Thoracic aorta (tissue), 2 donors: ENCODE measurements around the gene STARD9. TPM values are rescaled to one million over a fixed set of nuclear protein-coding genes. Genes with fewer than 3 reads are reported as not detected.

ENCODE experiments used
- ATAC-seq: fragments of 150-250 bp; one replicate; pipeline ENCODE4 v1.8.0; 2017; ENCODE audit warnings: low read depth; ENCODE audit not compliant: insufficient number of reproducible peaks, low FRiP score
- DNase-seq: peaks from one replicate; pipeline ENCODE4 v3.0.0-alpha.2; 2020; ENCODE audit warnings: low spot score
- H3K27ac ChIP-seq, 2 donors: fragments of 200-600 bp; sonication (generic); 1 replicate in 1 of 2; 2 replicates in 1 of 2; pipeline ENCODE4 v1.5.1; 2016; ENCODE audit warnings: mild to moderate bottlenecking in 2 of 2, moderate library complexity in 2 of 2
- H3K27me3 ChIP-seq: fragments of 200-600 bp; sonication (generic); replicated peaks from 2 replicates; pipeline ENCODE4 v1.6.0; 2016; ENCODE audit warnings: mild to moderate bottlenecking; ENCODE audit not compliant: insufficient read depth
- H3K36me3 ChIP-seq: fragments of 200-600 bp; sonication (generic); one replicate; pipeline ENCODE4 v1.5.1; 2016
- H3K4me1 ChIP-seq, 2 donors: fragments of 200-600 bp; sonication (generic); 1 replicate in 1 of 2; 2 replicates in 1 of 2; pipeline versions ENCODE4 v1.5.1 to v1.6.0; 2016; ENCODE audit warnings: low read depth in 2 of 2, mild to moderate bottlenecking in 1 of 2; ENCODE audit not compliant: control insufficient read depth in 1 of 2
- H3K4me3 ChIP-seq: fragments of 200-600 bp; sonication (generic); 2 replicates; pipeline ENCODE4 v1.5.1; 2016; ENCODE audit warnings: mild to moderate bottlenecking
- H3K9me3 ChIP-seq: fragments of 200-600 bp; sonication (generic); 2 replicates; pipeline ENCODE4 v1.5.1; 2016
- CTCF ChIP-seq: fragments of 200-600 bp; sonication (generic); IDR thresholded peaks from one replicate; pipeline ENCODE4 v1.5.1; 2019; ENCODE audit warnings: antibody characterized with exemption
- total RNA-seq, 2 donors: library from RNA; depleted of rRNA; stranded (reverse); fragments of >200 nt; gene quantifications; one replicate each; pipeline versions ENCODE4 v1.1.0 to v1.2.3, GENCODE V29; 2016

Gene STARD9
- total RNA-seq, 2 donors from 2014 or later: 59.8 to 67.8 TPM

- Histone ChIP-seq H3K4me3 (no peak overlapping the region), H3K27ac (no peak overlapping the region), H3K36me3 (peaks cover 31% of the 10 kb centered on the region), H3K9me3 (no peaks in the 10 kb centered on the region), H3K4me1 (peaks cover 3 to 16% of the 10 kb centered on the region in 2 donors), H3K27me3 (no peaks in the 10 kb centered on the region)
- DNase-seq (no peak), ATAC-seq (no peak)
- no peak for TF ChIP-seq CTCF
Observed at GRCh38 chr15:42691770-42692169, 116.4 kb downstream of the STARD9 start.

GRCh38 chr15:42692536-42692935 is 117.1 kb downstream of the STARD9 start:
- Histone ChIP-seq H3K4me3 (no peak overlapping the region), H3K36me3 (peaks cover 25% of the 10 kb centered on the region), H3K27ac (no peak overlapping the region), H3K9me3 (no peaks in the 10 kb centered on the region), H3K4me1 (peaks cover 3 to 16% of the 10 kb centered on the region in 2 donors), H3K27me3 (no peaks in the 10 kb centered on the region)
- DNase-seq (no peak), ATAC-seq (no peak)
- TF ChIP-seq CTCF: no peak

- Histone ChIP-seq H3K27ac (no peak overlapping the region), H3K9me3 (no peaks in the 10 kb centered on the region), H3K27me3 (no peaks in the 10 kb centered on the region), H3K4me1 (peaks cover 3 to 16% of the 10 kb centered on the region in 2 donors), H3K36me3 (peaks cover 29% of the 10 kb centered on the region), H3K4me3 (no peak overlapping the region)
- ATAC-seq (no peak), DNase-seq (no peak)
- no peak for TF ChIP-seq CTCF
Observed at GRCh38 chr15:42692997-42693396, 117.6 kb downstream of the STARD9 start.

- DNase-seq: no peak
- ATAC-seq: no peak
- no peak for TF ChIP-seq CTCF
- H3K27me3 ChIP-seq: no peaks in the 10 kb centered on the region
- H3K9me3 ChIP-seq: no peaks in the 10 kb centered on the region
- peaks cover 3 to 16% of the 10 kb centered on the region in 2 donors for H3K4me1 ChIP-seq
- H3K27ac ChIP-seq: no peak overlapping the region
- H3K36me3 ChIP-seq: peaks cover 31% of the 10 kb centered on the region
- H3K4me3 ChIP-seq: no peak overlapping the region
Observed at GRCh38 chr15:42693496-42693895, 118.1 kb downstream of the STARD9 start.

- Histone ChIP-seq H3K9me3 (no peaks in the 10 kb centered on the region), H3K27ac (no peak overlapping the region), H3K36me3 (peaks cover 31% of the 10 kb centered on the region), H3K4me3 (no peak overlapping the region), H3K4me1 (peaks cover 3 to 16% of the 10 kb centered on the region in 2 donors), H3K27me3 (no peaks in the 10 kb centered on the region)
- ATAC-seq: no peak
- DNase-seq: no peak
- TF ChIP-seq CTCF: no peak
Observed at GRCh38 chr15:42693942-42694341, 118.5 kb downstream of the STARD9 start.
